Stimulated activated CD8-positive, alpha-beta memory T cell treated with anti-CD3 and anti-CD28 coated beads, Interleukin-15, amount 100 ng/mL, for 4 hours (primary cell): ENCODE data around the gene IL6ST.
A peak's percentile ranks its signal among the peaks of the same experiment; 100 is the strongest.
"Not testable (repeated sequence)": the region's sequence is repeated elsewhere in the genome, so short reads cannot be mapped to it uniquely, and the experiment has no call there.

Source experiments
- DNase-seq, 2 donors: peaks; one replicate each; pipeline ENCODE4 v3.0.0-alpha.2; 2020; ENCODE audit warnings: low read depth in 2 of 2

The IL6ST gene

GRCh38 chr5:56004874-56005273 is 10.1 kb upstream of the IL6ST start:
- no peak for DNase-seq

- no peak for DNase-seq
These were observed 8.9 kb upstream of the IL6ST start for GRCh38 chr5:56003679-56004078.

GRCh38 chr5:56003179-56003578 is 8.4 kb upstream of the IL6ST start:
- no peak for DNase-seq

GRCh38 chr5:56002303-56002702 is 7.5 kb upstream of the IL6ST start:
- DNase-seq: no peak

GRCh38 chr5:56000221-56000620 is 5.5 kb upstream of the IL6ST start:
- not testable (repeated sequence) for DNase-seq

GRCh38 chr5:55998966-55999365 is 4.2 kb upstream of the IL6ST start:
- DNase-seq: no peak

GRCh38 chr5:55997742-55998351 is 3.1 kb upstream of the IL6ST start:
- DNase-seq: no peak

- peak; percentile 90 for DNase-seq
These were observed 493 bp upstream of the IL6ST start for GRCh38 chr5:55994998-55995914.

- no peak for DNase-seq
These were observed 850 bp downstream of the IL6ST start for GRCh38 chr5:55993731-55994494.

- DNase-seq: no peak
These were observed 1.8 kb downstream of the IL6ST start for GRCh38 chr5:55993013-55993412.

- DNase-seq: no peak
These were observed 2.8 kb downstream of the IL6ST start for GRCh38 chr5:55991768-55992486.

GRCh38 chr5:55990895-55991294 is 3.9 kb downstream of the IL6ST start:
- DNase-seq: not testable (repeated sequence)

- DNase-seq: no peak
These were observed 4.9 kb downstream of the IL6ST start for GRCh38 chr5:55989860-55990259.

GRCh38 chr5:55988979-55989638 is 5.7 kb downstream of the IL6ST start:
- no peak for DNase-seq

- not testable (repeated sequence) for DNase-seq
These were observed 6.3 kb downstream of the IL6ST start for GRCh38 chr5:55988428-55988827.

- no peak for DNase-seq
These were observed 7.8 kb downstream of the IL6ST start for GRCh38 chr5:55986931-55987330.

GRCh38 chr5:55985181-55985580 is 9.6 kb downstream of the IL6ST start:
- DNase-seq: no peak

- no peak for DNase-seq
These were observed 10.8 kb downstream of the IL6ST start for GRCh38 chr5:55983986-55984385.

- DNase-seq: no peak
These were observed 11.8 kb downstream of the IL6ST start for GRCh38 chr5:55982957-55983381.

GRCh38 chr5:55973296-55973695 is 21.5 kb downstream of the IL6ST start:
- DNase-seq: no peak

GRCh38 chr5:55969956-55970355 is 24.8 kb downstream of the IL6ST start:
- no peak for DNase-seq
